Liver (tissue), 9 donors: Measurements from ENCODE around the gene DES. TPM values are rescaled to one million over a fixed set of nuclear protein-coding genes. Genes with fewer than 3 reads are reported as not detected.

Source experiments
- DNase-seq: peaks from one replicate; pipeline ENCODE4 v3.0.0-alpha.2; 2017; ENCODE audit warnings: low spot score
- H3K27ac ChIP-seq, 2 donors: one replicate each; pipeline ENCODE4 v1.7.0; 2013; ENCODE audit warnings: inconsistent platforms in 2 of 2, low read length in 2 of 2, control low read depth in 1 of 2, low read depth in 1 of 2, mild to moderate bottlenecking in 1 of 2
- H3K27me3 ChIP-seq, 4 donors: one replicate each; pipeline versions ENCODE4 v1.6.1 to v1.7.0; 2013; ENCODE audit warnings: low read length in 3 of 4, inconsistent platforms in 1 of 4, mild to moderate bottlenecking in 1 of 4, moderate library complexity in 1 of 4; ENCODE audit not compliant: control insufficient read depth in 4 of 4, insufficient read depth in 4 of 4
- H3K36me3 ChIP-seq, 4 donors: one replicate each; pipeline versions ENCODE4 v1.6.1 to v1.7.0; 2013; ENCODE audit warnings: low read length in 3 of 4, mild to moderate bottlenecking in 3 of 4, low read depth in 1 of 4, moderate library complexity in 1 of 4; ENCODE audit not compliant: control insufficient read depth in 4 of 4, insufficient read depth in 3 of 4
- H3K4me1 ChIP-seq, 4 donors: one replicate each; pipeline versions ENCODE4 v1.6.1 to v1.7.0; 2013; ENCODE audit warnings: low read length in 3 of 4, mild to moderate bottlenecking in 3 of 4, moderate library complexity in 1 of 4; ENCODE audit not compliant: control insufficient read depth in 4 of 4, insufficient read depth in 4 of 4
- H3K4me3 ChIP-seq, 3 donors: one replicate each; pipeline versions ENCODE4 v1.6.1 to v1.7.0; 2013; ENCODE audit warnings: low read length in 3 of 3, control low read depth in 1 of 3, low read depth in 1 of 3, mild to moderate bottlenecking in 1 of 3
- H3K9ac ChIP-seq, 2 donors: one replicate each; pipeline ENCODE4 v1.7.0; 2013; ENCODE audit warnings: low read length in 2 of 2, mild to moderate bottlenecking in 2 of 2, moderate library complexity in 2 of 2, control low read depth in 1 of 2, low read depth in 1 of 2
- H3K9me3 ChIP-seq, 4 donors: one replicate each; pipeline versions ENCODE4 v1.6.1 to v1.7.0; 2013; ENCODE audit warnings: low read length in 3 of 4; ENCODE audit not compliant: control insufficient read depth in 4 of 4
- EGR1 ChIP-seq, 2 donors: IDR thresholded peaks; 2 replicates each; pipeline ENCODE4 v1.6.1; 2016 to 2018; ENCODE audit warnings: antibody characterized with exemption in 2 of 2, low read depth in 2 of 2
- FOXA1 ChIP-seq: IDR thresholded peaks from 2 replicates; pipeline ENCODE4 v1.6.1; 2016; ENCODE audit warnings: antibody characterized with exemption
- FOXA2 ChIP-seq: IDR thresholded peaks from 2 replicates; pipeline ENCODE4 v1.6.1; 2016; ENCODE audit warnings: antibody characterized with exemption
- GABPA ChIP-seq, 2 donors: IDR thresholded peaks in 1 of 2; conservative IDR thresholded peaks in 1 of 2; 2 replicates each; pipeline ENCODE4 v1.6.1; 2016; ENCODE audit warnings: antibody characterized with exemption in 2 of 2, mild to moderate bottlenecking in 1 of 2, moderate library complexity in 1 of 2
- HNF4A ChIP-seq, 2 donors: conservative IDR thresholded peaks; 2 replicates each; pipeline ENCODE4 v1.6.1; 2016; ENCODE audit warnings: antibody characterized with exemption in 2 of 2, mild to moderate bottlenecking in 2 of 2
- HNF4G ChIP-seq: IDR thresholded peaks from 2 replicates; pipeline ENCODE4 v1.6.1; 2016; ENCODE audit warnings: antibody characterized with exemption
- JUND ChIP-seq, 2 donors: IDR thresholded peaks; 2 replicates each; pipeline ENCODE4 v1.6.1; 2016; ENCODE audit warnings: antibody characterized with exemption in 2 of 2
- RAD21 ChIP-seq, 2 donors: IDR thresholded peaks; 2 replicates each; pipeline ENCODE4 v1.6.1; 2016; ENCODE audit warnings: antibody characterized with exemption in 2 of 2, mild to moderate bottlenecking in 2 of 2
- RXRA ChIP-seq, 2 donors: IDR thresholded peaks; 2 replicates each; pipeline ENCODE4 v1.6.1; 2017 to 2018; ENCODE audit warnings: antibody characterized with exemption in 2 of 2, mild to moderate bottlenecking in 1 of 2
- WGBS: extraction: QIAGEN DNeasy Blood & Tissue Kit; methylation state at CpG from one replicate; pipeline ENCODE4 v1.1.7; 2013; 5-methylcytosine and 5-hydroxymethylcytosine counted together
- polyA plus RNA-seq, 2 donors: library from polyadenylated mRNA; stranded (reverse) in 1 of 2; unstranded in 1 of 2; fragments of 200-250 nt in 1 of 2; fragments of >200 nt in 1 of 2; fragmentation: Nextera tagmentation in 1 of 2; extraction: Ambion mirVana in 1 of 2; gene quantifications; one replicate each; pipeline versions ENCODE4 v1.2.1 to v1.2.3, GENCODE V29; 2013 to 2015
- total RNA-seq, 2 donors: library from RNA; depleted of rRNA; stranded (reverse); fragments of >200 nt; gene quantifications; one replicate each; pipeline ENCODE4 v1.2.3, GENCODE V29; 2014
- TF ChIP-seq, protein P1 (sequence below): IDR thresholded peaks from 2 replicates; pipeline ENCODE4 v1.6.1; 2016; ENCODE audit warnings: antibody characterized with exemption
- TF ChIP-seq, protein P2 (sequence below): IDR thresholded peaks from 2 replicates; pipeline ENCODE4 v1.6.1; 2016; ENCODE audit warnings: antibody characterized with exemption
- TF ChIP-seq, protein P3 (sequence below): fragments of 150-350 bp; IDR thresholded peaks from 2 replicates; pipeline ENCODE4 v1.5.1; 2017; ENCODE audit warnings: improper control_type of control experiment, low read depth, low read length; ENCODE audit not compliant: missing input control
- TF ChIP-seq, protein P4 (sequence below): IDR thresholded peaks from 2 replicates; pipeline ENCODE4 v1.6.1; 2016; ENCODE audit warnings: antibody characterized with exemption, mild to moderate bottlenecking
- TF ChIP-seq, protein P5 (sequence below): IDR thresholded peaks from 2 replicates; pipeline ENCODE4 v1.6.1; 2016; ENCODE audit warnings: antibody characterized with exemption
- donor health status: healthy.
- donor health status: healthy.
- donor health status: healthy.
- donor health status: healthy.
- donor health status: healthy.

The DES gene
- total and polyA plus RNA-seq, 4 donors = 0.15 to 50.0 (median 3.2) TPM

DNA sequence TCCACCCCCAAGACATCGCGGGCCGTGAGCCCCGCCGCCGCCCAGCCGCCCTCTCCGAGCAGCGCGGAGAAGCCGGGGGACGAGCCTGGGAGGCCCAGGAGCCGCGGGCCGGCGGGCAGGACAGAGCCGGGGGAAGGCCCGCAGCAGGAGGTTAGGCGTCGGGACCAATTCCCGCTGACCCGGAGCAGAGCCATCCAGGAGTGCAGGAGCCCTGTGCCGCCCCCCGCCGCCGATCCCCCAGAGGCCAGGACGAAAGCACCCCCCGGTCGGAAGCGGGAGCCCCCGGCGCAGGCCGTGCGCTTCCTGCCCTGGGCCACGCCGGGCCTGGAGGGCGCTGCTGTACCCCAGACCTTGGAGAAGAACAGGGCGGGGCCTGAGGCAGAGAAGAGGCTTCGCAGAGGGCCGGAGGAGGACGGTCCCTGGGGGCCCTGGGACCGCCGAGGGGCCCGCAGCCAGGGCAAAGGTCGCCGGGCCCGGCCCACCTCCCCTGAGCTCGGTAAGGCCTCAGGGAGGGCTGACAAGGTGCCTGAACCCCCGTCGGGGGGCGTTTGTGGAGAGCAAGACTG lies 30.7 kb downstream of the DES start:
- TF ChIP-seq, protein P1, sequence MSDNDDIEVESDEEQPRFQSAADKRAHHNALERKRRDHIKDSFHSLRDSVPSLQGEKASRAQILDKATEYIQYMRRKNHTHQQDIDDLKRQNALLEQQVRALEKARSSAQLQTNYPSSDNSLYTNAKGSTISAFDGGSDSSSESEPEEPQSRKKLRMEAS = no peak
- TF ChIP-seq EGR1 (IDR thresholded peaks at IDR 0.05; ENCODE audit: low read depth in 2 of 2) (no peak), FOXA2 (no peak), RAD21 (IDR thresholded peaks at IDR 0.05) (no peak), FOXA1 (no peak), JUND (IDR thresholded peaks at IDR 0.05) (no peak)
- TF ChIP-seq, protein P2, sequence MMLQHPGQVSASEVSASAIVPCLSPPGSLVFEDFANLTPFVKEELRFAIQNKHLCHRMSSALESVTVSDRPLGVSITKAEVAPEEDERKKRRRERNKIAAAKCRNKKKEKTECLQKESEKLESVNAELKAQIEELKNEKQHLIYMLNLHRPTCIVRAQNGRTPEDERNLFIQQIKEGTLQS = no peak
- TF ChIP-seq, protein P3, sequence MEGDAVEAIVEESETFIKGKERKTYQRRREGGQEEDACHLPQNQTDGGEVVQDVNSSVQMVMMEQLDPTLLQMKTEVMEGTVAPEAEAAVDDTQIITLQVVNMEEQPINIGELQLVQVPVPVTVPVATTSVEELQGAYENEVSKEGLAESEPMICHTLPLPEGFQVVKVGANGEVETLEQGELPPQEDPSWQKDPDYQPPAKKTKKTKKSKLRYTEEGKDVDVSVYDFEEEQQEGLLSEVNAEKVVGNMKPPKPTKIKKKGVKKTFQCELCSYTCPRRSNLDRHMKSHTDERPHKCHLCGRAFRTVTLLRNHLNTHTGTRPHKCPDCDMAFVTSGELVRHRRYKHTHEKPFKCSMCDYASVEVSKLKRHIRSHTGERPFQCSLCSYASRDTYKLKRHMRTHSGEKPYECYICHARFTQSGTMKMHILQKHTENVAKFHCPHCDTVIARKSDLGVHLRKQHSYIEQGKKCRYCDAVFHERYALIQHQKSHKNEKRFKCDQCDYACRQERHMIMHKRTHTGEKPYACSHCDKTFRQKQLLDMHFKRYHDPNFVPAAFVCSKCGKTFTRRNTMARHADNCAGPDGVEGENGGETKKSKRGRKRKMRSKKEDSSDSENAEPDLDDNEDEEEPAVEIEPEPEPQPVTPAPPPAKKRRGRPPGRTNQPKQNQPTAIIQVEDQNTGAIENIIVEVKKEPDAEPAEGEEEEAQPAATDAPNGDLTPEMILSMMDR = no peak
- no peak overlapping the region for H3K27ac ChIP-seq
- H3K27me3 ChIP-seq = peaks cover 0 to 8% (median 1%) of the 10 kb centered on the region in 4 donors
- H3K4me1 ChIP-seq = peaks cover 0 to 6% (median 0%) of the 10 kb centered on the region in 4 donors
- DNase-seq = no peak
- no peaks in the 10 kb centered on the region for H3K36me3 ChIP-seq
- H3K4me3 ChIP-seq = no peak overlapping the region
- 17% methylated on average over 51 of the region's 51 CpGs for WGBS
- no peak overlapping the region for H3K9ac ChIP-seq
- no peaks in the 10 kb centered on the region for H3K9me3 ChIP-seq

DNA sequence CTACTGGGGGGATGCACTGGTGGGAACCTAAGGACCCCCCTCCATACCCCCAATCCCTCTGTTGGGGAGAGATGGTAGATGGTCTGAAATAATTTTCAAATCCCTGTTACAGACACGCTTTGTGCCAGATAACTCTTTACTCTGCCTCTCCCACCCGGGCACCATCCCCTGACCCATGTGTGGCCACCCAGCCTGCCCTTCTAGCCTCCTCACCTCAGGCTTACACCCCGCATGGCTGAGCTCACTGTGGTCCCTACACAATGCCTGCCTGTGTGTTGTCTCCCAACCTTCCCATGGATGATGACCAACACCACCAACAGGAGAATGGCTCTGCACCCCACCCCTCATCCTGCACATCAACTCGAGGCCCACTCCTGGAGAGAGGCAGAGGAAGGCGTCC lies 31.4 kb downstream of the DES start:
- no peak overlapping the region for H3K27ac ChIP-seq
- no peak for DNase-seq
- H3K4me3 ChIP-seq = no peak overlapping the region
- TF ChIP-seq FOXA2 (no peak), HNF4G (no peak), GABPA (IDR thresholded peaks at IDR 0.05 in 1 of 2, conservative IDR thresholded peaks at IDR 0.05 in 1 of 2) (no peak), RXRA (IDR thresholded peaks at IDR 0.05) (no peak), HNF4A (conservative IDR thresholded peaks at IDR 0.05) (no peak), EGR1 (IDR thresholded peaks at IDR 0.05; ENCODE audit: low read depth in 2 of 2) (no peak)
- TF ChIP-seq, protein P3 = no peak
- TF ChIP-seq, protein P4, sequence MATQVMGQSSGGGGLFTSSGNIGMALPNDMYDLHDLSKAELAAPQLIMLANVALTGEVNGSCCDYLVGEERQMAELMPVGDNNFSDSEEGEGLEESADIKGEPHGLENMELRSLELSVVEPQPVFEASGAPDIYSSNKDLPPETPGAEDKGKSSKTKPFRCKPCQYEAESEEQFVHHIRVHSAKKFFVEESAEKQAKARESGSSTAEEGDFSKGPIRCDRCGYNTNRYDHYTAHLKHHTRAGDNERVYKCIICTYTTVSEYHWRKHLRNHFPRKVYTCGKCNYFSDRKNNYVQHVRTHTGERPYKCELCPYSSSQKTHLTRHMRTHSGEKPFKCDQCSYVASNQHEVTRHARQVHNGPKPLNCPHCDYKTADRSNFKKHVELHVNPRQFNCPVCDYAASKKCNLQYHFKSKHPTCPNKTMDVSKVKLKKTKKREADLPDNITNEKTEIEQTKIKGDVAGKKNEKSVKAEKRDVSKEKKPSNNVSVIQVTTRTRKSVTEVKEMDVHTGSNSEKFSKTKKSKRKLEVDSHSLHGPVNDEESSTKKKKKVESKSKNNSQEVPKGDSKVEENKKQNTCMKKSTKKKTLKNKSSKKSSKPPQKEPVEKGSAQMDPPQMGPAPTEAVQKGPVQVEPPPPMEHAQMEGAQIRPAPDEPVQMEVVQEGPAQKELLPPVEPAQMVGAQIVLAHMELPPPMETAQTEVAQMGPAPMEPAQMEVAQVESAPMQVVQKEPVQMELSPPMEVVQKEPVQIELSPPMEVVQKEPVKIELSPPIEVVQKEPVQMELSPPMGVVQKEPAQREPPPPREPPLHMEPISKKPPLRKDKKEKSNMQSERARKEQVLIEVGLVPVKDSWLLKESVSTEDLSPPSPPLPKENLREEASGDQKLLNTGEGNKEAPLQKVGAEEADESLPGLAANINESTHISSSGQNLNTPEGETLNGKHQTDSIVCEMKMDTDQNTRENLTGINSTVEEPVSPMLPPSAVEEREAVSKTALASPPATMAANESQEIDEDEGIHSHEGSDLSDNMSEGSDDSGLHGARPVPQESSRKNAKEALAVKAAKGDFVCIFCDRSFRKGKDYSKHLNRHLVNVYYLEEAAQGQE = no peak
- TF ChIP-seq, protein P5, sequence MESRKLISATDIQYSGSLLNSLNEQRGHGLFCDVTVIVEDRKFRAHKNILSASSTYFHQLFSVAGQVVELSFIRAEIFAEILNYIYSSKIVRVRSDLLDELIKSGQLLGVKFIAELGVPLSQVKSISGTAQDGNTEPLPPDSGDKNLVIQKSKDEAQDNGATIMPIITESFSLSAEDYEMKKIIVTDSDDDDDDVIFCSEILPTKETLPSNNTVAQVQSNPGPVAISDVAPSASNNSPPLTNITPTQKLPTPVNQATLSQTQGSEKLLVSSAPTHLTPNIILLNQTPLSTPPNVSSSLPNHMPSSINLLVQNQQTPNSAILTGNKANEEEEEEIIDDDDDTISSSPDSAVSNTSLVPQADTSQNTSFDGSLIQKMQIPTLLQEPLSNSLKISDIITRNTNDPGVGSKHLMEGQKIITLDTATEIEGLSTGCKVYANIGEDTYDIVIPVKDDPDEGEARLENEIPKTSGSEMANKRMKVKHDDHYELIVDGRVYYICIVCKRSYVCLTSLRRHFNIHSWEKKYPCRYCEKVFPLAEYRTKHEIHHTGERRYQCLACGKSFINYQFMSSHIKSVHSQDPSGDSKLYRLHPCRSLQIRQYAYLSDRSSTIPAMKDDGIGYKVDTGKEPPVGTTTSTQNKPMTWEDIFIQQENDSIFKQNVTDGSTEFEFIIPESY = no peak
- TF ChIP-seq, protein P2 = no peak
- TF ChIP-seq, protein P1 = no peak
- H3K36me3 ChIP-seq = no peaks in the 10 kb centered on the region
- H3K27me3 ChIP-seq = peaks cover 0 to 6% (median 1%) of the 10 kb centered on the region in 4 donors
- peaks cover 0 to 6% (median 0%) of the 10 kb centered on the region in 4 donors for H3K4me1 ChIP-seq
- no peak overlapping the region for H3K9ac ChIP-seq
- WGBS = 82% methylated on average over 5 of the region's 5 CpGs
- H3K9me3 ChIP-seq = no peaks in the 10 kb centered on the region
